PC-9 (cell line): Measurements from ENCODE around the gene C2orf15. TPM values are rescaled to one million over a fixed set of nuclear protein-coding genes. Genes with fewer than 3 reads are reported as not detected.

Source experiments
- BruUV-seq: library from RNA; stranded (reverse); fragments of 400-500 nt; replicated peaks from 2 replicates; lab custom pipeline; 2021; lab: Mats Ljungman, UMichigan
- CTCF ChIA-PET: fragments of 300-600 bp; sonication (Branson Sonifier 250); formaldehyde crosslinking; loops from one replicate; lab custom pipeline; 2022; ENCODE audit warnings: antibody characterized with exemption; lab: Charles Lee
- POLR2A ChIA-PET: fragments of 300-600 bp; sonication (Branson Sonifier 250); formaldehyde crosslinking; loops from one replicate; lab custom pipeline; 2022; ENCODE audit warnings: antibody characterized with exemption; ENCODE audit not compliant: unreplicated experiment; lab: Charles Lee
- DNase-seq, 2 experiments: peaks; one replicate each; pipeline versions ENCODE4 v3.0.0 to v3.0.0-alpha.2; 2015 to 2022; ENCODE audit warnings: mixed read lengths in 1 of 2
- H2AFZ ChIP-seq: fragments of 200-600 bp; sonication (generic); 2 replicates; pipeline ENCODE4 v1.8.1; 2017; ENCODE audit warnings: antibody characterized with exemption
- H3F3A ChIP-seq: fragments of 200-600 bp; sonication (generic); 2 replicates; pipeline ENCODE4 v1.8.1; 2017; ENCODE audit warnings: antibody characterized with exemption, mild to moderate bottlenecking, low read depth; ENCODE audit not compliant: insufficient read depth
- H3K27ac ChIP-seq: fragments of 200-600 bp; sonication (generic); 2 replicates; pipeline ENCODE4 v1.6.1; 2016; ENCODE audit warnings: mixed run types
- H3K27me3 ChIP-seq: fragments of 200-600 bp; sonication (generic); 2 replicates; pipeline ENCODE4 v1.6.1; 2016; ENCODE audit warnings: low read depth, mixed run types; ENCODE audit not compliant: insufficient read depth
- H3K36me3 ChIP-seq: fragments of 200-600 bp; sonication (generic); 2 replicates; pipeline ENCODE4 v1.6.1; 2016; ENCODE audit warnings: low read depth, mixed run types
- H3K4me1 ChIP-seq: fragments of 200-600 bp; sonication (generic); replicated peaks from 2 replicates; pipeline ENCODE4 v1.6.1; 2016; ENCODE audit warnings: mixed run types; ENCODE audit not compliant: insufficient read depth
- H3K4me2 ChIP-seq: fragments of 200-600 bp; sonication (generic); 2 replicates; pipeline ENCODE4 v1.6.1; 2017; ENCODE audit warnings: mixed run types
- H3K4me3 ChIP-seq: fragments of 200-600 bp; sonication (generic); 2 replicates; pipeline ENCODE4 v1.6.1; 2016; ENCODE audit warnings: mixed run types
- H3K79me2 ChIP-seq: fragments of 200-600 bp; sonication (generic); 2 replicates; pipeline ENCODE4 v1.6.1; 2017; ENCODE audit warnings: low read depth, mixed run types
- H3K9me2 ChIP-seq: fragments of 200-600 bp; sonication (generic); 2 replicates; pipeline ENCODE4 v1.8.1; 2017; ENCODE audit warnings: mild to moderate bottlenecking; ENCODE audit not compliant: insufficient read depth
- H3K9me3 ChIP-seq: fragments of 200-600 bp; sonication (generic); 2 replicates; pipeline ENCODE4 v1.8.1; 2016; ENCODE audit warnings: low read depth; ENCODE audit not compliant: insufficient read depth
- H4K20me1 ChIP-seq: fragments of 200-600 bp; sonication (generic); 2 replicates; pipeline ENCODE4 v1.8.1; 2017; ENCODE audit not compliant: insufficient read depth
- EZH2 ChIP-seq: fragments of 200-600 bp; sonication (generic); IDR thresholded peaks from 2 replicates; pipeline ENCODE4 v1.8.0; 2017; ENCODE audit warnings: antibody characterized with exemption, low read depth
- intact Hi-C: fragments of 100-400 bp; cut with micrococcal nuclease; formaldehyde crosslinking; loops from one replicate; pipeline ENCODE4 v1.10.0; 2022; ENCODE audit not compliant: unreplicated experiment
- total RNA-seq: library from RNA; stranded (reverse); gene quantifications from 2 replicates; pipeline ENCODE4 v1.2.3, GENCODE V29; 2021
- TF ChIP-seq, protein P1 (sequence below): fragments of 200-600 bp; sonication (generic); conservative IDR thresholded peaks from 2 replicates; pipeline ENCODE4 v1.6.1; 2017; ENCODE audit warnings: mixed run types, antibody characterized with exemption, mild to moderate bottlenecking, moderate library complexity

The C2orf15 gene
- total RNA-seq, 1 experiment from 2014 or later: 18.0 TPM

DNA sequence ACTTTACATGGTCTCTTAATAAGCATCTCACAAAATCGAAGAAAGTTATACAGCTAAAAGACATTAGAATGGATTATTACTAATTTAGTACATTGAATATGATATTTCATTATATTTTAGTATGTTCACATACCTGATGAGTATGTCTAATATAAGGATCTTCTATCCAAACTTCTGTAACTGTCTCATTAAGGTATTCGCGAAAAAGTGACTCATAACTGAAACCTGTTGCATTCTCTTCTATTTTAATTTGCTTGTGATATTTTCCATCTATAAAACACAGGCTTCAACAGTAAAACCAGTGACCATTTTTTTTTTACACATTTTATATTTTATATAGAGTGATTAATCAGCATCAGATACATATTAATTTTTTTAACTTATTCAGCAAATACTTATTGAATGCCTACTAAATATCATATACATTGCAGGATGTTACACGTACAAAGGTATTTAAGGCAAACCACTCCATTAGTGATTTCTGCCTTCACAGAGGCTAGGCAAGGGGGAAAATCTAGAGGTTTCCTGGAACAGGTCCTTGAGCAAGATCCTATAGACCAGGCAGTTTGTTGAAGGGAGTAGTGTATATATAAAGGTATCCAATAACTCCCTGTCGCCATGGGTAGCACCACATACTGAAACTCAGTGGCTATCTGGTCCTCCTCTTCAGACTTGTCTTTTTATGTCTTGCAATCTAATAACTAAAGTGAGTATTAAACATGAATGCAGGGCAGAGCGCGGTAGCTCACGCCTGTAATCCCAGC, 30.1 kb downstream of the C2orf15 start:
- Histone ChIP-seq H3K27ac (no peak overlapping the region), H3F3A (no peaks in the 10 kb centered on the region), H3K9me3 (no peaks in the 10 kb centered on the region), H3K36me3 (peaks cover 22% of the 10 kb centered on the region), H3K9me2 (no peaks in the 10 kb centered on the region), H3K79me2 (0 out of 2 replicates have a peak, but pooled peaks cover 8% of the 10 kb centered on the region), H3K27me3 (no peaks in the 10 kb centered on the region), H3K4me2 (no peak overlapping the region), H3K4me1 (no peaks in the 10 kb centered on the region), H3K4me3 (no peak overlapping the region), H2AFZ (no peak overlapping the region), H4K20me1 (no peaks in the 10 kb centered on the region; the same call in 1 of the 2 replicates)
- TF ChIP-seq, protein P1, sequence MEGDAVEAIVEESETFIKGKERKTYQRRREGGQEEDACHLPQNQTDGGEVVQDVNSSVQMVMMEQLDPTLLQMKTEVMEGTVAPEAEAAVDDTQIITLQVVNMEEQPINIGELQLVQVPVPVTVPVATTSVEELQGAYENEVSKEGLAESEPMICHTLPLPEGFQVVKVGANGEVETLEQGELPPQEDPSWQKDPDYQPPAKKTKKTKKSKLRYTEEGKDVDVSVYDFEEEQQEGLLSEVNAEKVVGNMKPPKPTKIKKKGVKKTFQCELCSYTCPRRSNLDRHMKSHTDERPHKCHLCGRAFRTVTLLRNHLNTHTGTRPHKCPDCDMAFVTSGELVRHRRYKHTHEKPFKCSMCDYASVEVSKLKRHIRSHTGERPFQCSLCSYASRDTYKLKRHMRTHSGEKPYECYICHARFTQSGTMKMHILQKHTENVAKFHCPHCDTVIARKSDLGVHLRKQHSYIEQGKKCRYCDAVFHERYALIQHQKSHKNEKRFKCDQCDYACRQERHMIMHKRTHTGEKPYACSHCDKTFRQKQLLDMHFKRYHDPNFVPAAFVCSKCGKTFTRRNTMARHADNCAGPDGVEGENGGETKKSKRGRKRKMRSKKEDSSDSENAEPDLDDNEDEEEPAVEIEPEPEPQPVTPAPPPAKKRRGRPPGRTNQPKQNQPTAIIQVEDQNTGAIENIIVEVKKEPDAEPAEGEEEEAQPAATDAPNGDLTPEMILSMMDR: no peak
- no peak for TF ChIP-seq EZH2
- DNase-seq: no peak
- ChIA-PET POLR2A (no interaction called here), CTCF (no interaction called here)
- intact Hi-C loops: no loop called here
- no TSS peak for BruUV-seq

- POLR2A ChIA-PET: interaction anchor here (0.6 to 1.4 kb wide), 2 partner anchors 156 to 316 kb away, joined by 3 to 12 read pairs; partner anchors contain the start of genes EIF5B and TXNDC9
- TF ChIP-seq, protein P1: no peak
- no peak for TF ChIP-seq EZH2
- TSS peak; percentile 73 for BruUV-seq
These were observed 39.5 kb downstream of the C2orf15 start, which contains the start of the genes MITD1 and MRPL30 for GRCh38 chr2:99180755-99181623. MITD1 (minus strand) TSS chr2:99181058; CDS start chr2:99180981, 77 bp downstream. MRPL30 (plus strand) TSS chr2:99181184; CDS start chr2:99186204, 5,020 bp downstream.

DNA sequence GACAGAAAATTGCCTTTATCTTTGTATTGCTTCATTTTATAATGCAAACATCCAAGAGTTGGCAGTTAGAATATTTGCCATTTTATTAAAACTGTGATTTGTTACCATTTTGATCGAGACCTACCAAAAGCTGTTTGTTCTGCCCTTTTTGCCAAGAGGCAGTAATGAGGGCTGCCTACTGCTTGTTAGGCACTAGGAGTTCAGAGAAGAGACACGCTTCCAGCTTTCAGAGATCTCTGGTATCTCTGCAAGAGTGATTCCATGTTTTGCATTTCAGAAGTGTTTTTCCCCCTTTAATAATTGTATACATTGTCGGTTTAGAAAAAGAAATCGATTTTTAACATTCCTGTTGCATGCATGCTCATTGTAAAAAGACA, 40.1 kb downstream of the C2orf15 start:
- DNase-seq: peak in 1 of 2 experiments; percentile 35
- Histone ChIP-seq H3K79me2 (peaks cover 94% of the 10 kb centered on the region), H3K4me1 (peaks cover 37% of the 10 kb centered on the region), H3K36me3 (0 out of 2 replicates have a peak, but pooled peaks cover 15% of the 10 kb centered on the region), H3K9me2 (no peaks in the 10 kb centered on the region), H3K27me3 (no peaks in the 10 kb centered on the region), H3F3A (peaks cover 12% of the 10 kb centered on the region; the same call in 1 of the 2 replicates), H4K20me1 (peaks cover 17% of the 10 kb centered on the region), H3K4me2 (peak overlapping the region; percentile 87), H3K9me3 (no peaks in the 10 kb centered on the region), H3K27ac (peak overlapping the region; percentile 56), H3K4me3 (peak overlapping the region; percentile 84), H2AFZ (peak overlapping the region; percentile 98)
- no TSS peak for BruUV-seq
- no peak for TF ChIP-seq EZH2
- TF ChIP-seq, protein P1: no peak
- intact Hi-C loops: loop anchor here (1.0 kb wide), 3 partner anchors 26 to 309 kb away; partner anchors contain the start of genes C2orf15 and REV1
- CTCF ChIA-PET: interaction anchor here (2.8 kb wide), 1 partner anchor 155 kb away, joined by 12 read pairs; the partner anchor contains the start of genes EIF5B and TXNDC9
- POLR2A ChIA-PET: no interaction called here

More at GRCh38 chr2:99180755-99181623, 39.5 kb downstream of the C2orf15 start, which contains the start of the genes MITD1 and MRPL30:
- Histone ChIP-seq H2AFZ (peak within 1 kb of the TSS; percentile 98), H3K9me3 (no peaks in the 10 kb centered on the region), H3K79me2 (peaks cover 88% of the 10 kb centered on the region), H3K9me2 (no peaks in the 10 kb centered on the region), H4K20me1 (peaks cover 17% of the 10 kb centered on the region), H3K4me3 (peak within 1 kb of the TSS; percentile 84), H3K4me1 (peaks cover 37% of the 10 kb centered on the region), H3K36me3 (0 out of 2 replicates have a peak, but pooled peaks cover 15% of the 10 kb centered on the region), H3K27ac (peak within 1 kb of the TSS; percentile 56), H3F3A (peaks cover 12% of the 10 kb centered on the region; the same call in 1 of the 2 replicates), H3K27me3 (no peaks in the 10 kb centered on the region), H3K4me2 (peak within 1 kb of the TSS; percentile 87)
- DNase-seq: peak; percentile 92 to 93
- CTCF ChIA-PET: interaction anchor here (2.8 kb wide), 1 partner anchor 155 kb away, joined by 12 read pairs; the partner anchor contains the start of genes EIF5B and TXNDC9
- intact Hi-C loops: loop anchor here (1.0 kb wide), 3 partner anchors 26 to 309 kb away; partner anchors contain the start of genes C2orf15 and REV1
